PC-9 (cell line): ENCODE data around the gene UCP3.

Experiments used
- CTCF ChIP-seq: fragments of 200-600 bp; sonication (generic); conservative IDR thresholded peaks from 2 replicates; pipeline ENCODE4 v1.6.1; 2017; ENCODE audit warnings: mixed run types, antibody characterized with exemption, mild to moderate bottlenecking, moderate library complexity
- EZH2 ChIP-seq: fragments of 200-600 bp; sonication (generic); IDR thresholded peaks from 2 replicates; pipeline ENCODE4 v1.8.0; 2017; ENCODE audit warnings: antibody characterized with exemption, low read depth

DNA sequence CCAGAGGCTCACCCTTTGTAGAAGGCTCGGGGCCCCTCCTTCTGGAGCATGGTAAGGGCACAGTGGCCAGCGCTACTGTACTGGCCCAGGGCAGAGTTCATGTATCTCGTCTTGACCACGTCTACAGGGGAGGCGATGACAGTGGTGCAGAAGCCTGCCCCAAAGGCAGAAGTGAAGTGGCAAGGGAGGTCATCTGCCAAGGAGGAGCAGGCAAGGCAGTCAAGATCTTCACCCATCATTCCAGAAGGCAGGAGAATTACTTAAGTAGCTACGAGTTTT, 33.5 kb downstream of the UCP3 start:
- TF ChIP-seq CTCF (no peak), EZH2 (no peak)
